Liver (tissue), 9 donors: ENCODE measurements around the gene NTMT1. TPM values are rescaled to one million over a fixed set of nuclear protein-coding genes. Genes with fewer than 3 reads are reported as not detected.

Source experiments
- DNase-seq: peaks from one replicate; pipeline ENCODE4 v3.0.0-alpha.2; 2017; ENCODE audit warnings: low spot score
- H3K27ac ChIP-seq, 2 donors: one replicate each; pipeline ENCODE4 v1.7.0; 2013; ENCODE audit warnings: inconsistent platforms in 2 of 2, low read length in 2 of 2, control low read depth in 1 of 2, low read depth in 1 of 2, mild to moderate bottlenecking in 1 of 2
- H3K27me3 ChIP-seq, 4 donors: one replicate each; pipeline versions ENCODE4 v1.6.1 to v1.7.0; 2013; ENCODE audit warnings: low read length in 3 of 4, inconsistent platforms in 1 of 4, mild to moderate bottlenecking in 1 of 4, moderate library complexity in 1 of 4; ENCODE audit not compliant: control insufficient read depth in 4 of 4, insufficient read depth in 4 of 4
- H3K36me3 ChIP-seq, 4 donors: one replicate each; pipeline versions ENCODE4 v1.6.1 to v1.7.0; 2013; ENCODE audit warnings: low read length in 3 of 4, mild to moderate bottlenecking in 3 of 4, low read depth in 1 of 4, moderate library complexity in 1 of 4; ENCODE audit not compliant: control insufficient read depth in 4 of 4, insufficient read depth in 3 of 4
- H3K4me1 ChIP-seq, 4 donors: one replicate each; pipeline versions ENCODE4 v1.6.1 to v1.7.0; 2013; ENCODE audit warnings: low read length in 3 of 4, mild to moderate bottlenecking in 3 of 4, moderate library complexity in 1 of 4; ENCODE audit not compliant: control insufficient read depth in 4 of 4, insufficient read depth in 4 of 4
- H3K4me3 ChIP-seq, 3 donors: one replicate each; pipeline versions ENCODE4 v1.6.1 to v1.7.0; 2013; ENCODE audit warnings: low read length in 3 of 3, control low read depth in 1 of 3, low read depth in 1 of 3, mild to moderate bottlenecking in 1 of 3
- H3K9ac ChIP-seq, 2 donors: one replicate each; pipeline ENCODE4 v1.7.0; 2013; ENCODE audit warnings: low read length in 2 of 2, mild to moderate bottlenecking in 2 of 2, moderate library complexity in 2 of 2, control low read depth in 1 of 2, low read depth in 1 of 2
- H3K9me3 ChIP-seq, 4 donors: one replicate each; pipeline versions ENCODE4 v1.6.1 to v1.7.0; 2013; ENCODE audit warnings: low read length in 3 of 4; ENCODE audit not compliant: control insufficient read depth in 4 of 4
- ATF3 ChIP-seq: IDR thresholded peaks from 2 replicates; pipeline ENCODE4 v1.6.1; 2016; ENCODE audit warnings: antibody characterized with exemption
- CTCF ChIP-seq: fragments of 150-350 bp; IDR thresholded peaks from 2 replicates; pipeline ENCODE4 v1.5.1; 2017; ENCODE audit warnings: improper control_type of control experiment, low read depth, low read length; ENCODE audit not compliant: missing input control
- EGR1 ChIP-seq, 2 donors: IDR thresholded peaks; 2 replicates each; pipeline ENCODE4 v1.6.1; 2016 to 2018; ENCODE audit warnings: antibody characterized with exemption in 2 of 2, low read depth in 2 of 2
- FOXA1 ChIP-seq: IDR thresholded peaks from 2 replicates; pipeline ENCODE4 v1.6.1; 2016; ENCODE audit warnings: antibody characterized with exemption
- FOXA2 ChIP-seq: IDR thresholded peaks from 2 replicates; pipeline ENCODE4 v1.6.1; 2016; ENCODE audit warnings: antibody characterized with exemption
- GABPA ChIP-seq, 2 donors: IDR thresholded peaks in 1 of 2; conservative IDR thresholded peaks in 1 of 2; 2 replicates each; pipeline ENCODE4 v1.6.1; 2016; ENCODE audit warnings: antibody characterized with exemption in 2 of 2, mild to moderate bottlenecking in 1 of 2, moderate library complexity in 1 of 2
- JUND ChIP-seq, 2 donors: IDR thresholded peaks; 2 replicates each; pipeline ENCODE4 v1.6.1; 2016; ENCODE audit warnings: antibody characterized with exemption in 2 of 2
- MAX ChIP-seq: IDR thresholded peaks from 2 replicates; pipeline ENCODE4 v1.6.1; 2016; ENCODE audit warnings: antibody characterized with exemption
- NR2F2 ChIP-seq: IDR thresholded peaks from 2 replicates; pipeline ENCODE4 v1.6.1; 2016; ENCODE audit warnings: antibody characterized with exemption
- RAD21 ChIP-seq, 2 donors: IDR thresholded peaks; 2 replicates each; pipeline ENCODE4 v1.6.1; 2016; ENCODE audit warnings: antibody characterized with exemption in 2 of 2, mild to moderate bottlenecking in 2 of 2
- REST ChIP-seq: IDR thresholded peaks from 2 replicates; pipeline ENCODE4 v1.6.1; 2016; ENCODE audit warnings: antibody characterized with exemption, mild to moderate bottlenecking
- RXRA ChIP-seq, 2 donors: IDR thresholded peaks; 2 replicates each; pipeline ENCODE4 v1.6.1; 2017 to 2018; ENCODE audit warnings: antibody characterized with exemption in 2 of 2, mild to moderate bottlenecking in 1 of 2
- SP1 ChIP-seq: IDR thresholded peaks from 2 replicates; pipeline ENCODE4 v1.6.1; 2018; ENCODE audit warnings: antibody characterized with exemption, mild to moderate bottlenecking
- TAF1 ChIP-seq: conservative IDR thresholded peaks from 2 replicates; pipeline ENCODE4 v1.6.1; 2016; ENCODE audit warnings: antibody characterized with exemption, mild to moderate bottlenecking
- ZBTB33 ChIP-seq: IDR thresholded peaks from 2 replicates; pipeline ENCODE4 v1.6.1; 2016; ENCODE audit warnings: antibody characterized with exemption
- WGBS: extraction: QIAGEN DNeasy Blood & Tissue Kit; methylation state at CpG from one replicate; pipeline ENCODE4 v1.1.7; 2013; 5-methylcytosine and 5-hydroxymethylcytosine counted together
- polyA plus RNA-seq, 2 donors: library from polyadenylated mRNA; stranded (reverse) in 1 of 2; unstranded in 1 of 2; fragments of 200-250 nt in 1 of 2; fragments of >200 nt in 1 of 2; fragmentation: Nextera tagmentation in 1 of 2; extraction: Ambion mirVana in 1 of 2; gene quantifications; one replicate each; pipeline versions ENCODE4 v1.2.1 to v1.2.3, GENCODE V29; 2013 to 2015
- total RNA-seq, 2 donors: library from RNA; depleted of rRNA; stranded (reverse); fragments of >200 nt; gene quantifications; one replicate each; pipeline ENCODE4 v1.2.3, GENCODE V29; 2014
- donor health status: healthy.
- donor health status: healthy.
- donor health status: healthy.
- donor health status: healthy.
- donor health status: healthy.

NTMT1 gene
- total and polyA plus RNA-seq, 4 donors, result 13.1 to 42.5 (median 26.2) TPM

- no peak for TF ChIP-seq GABPA (IDR thresholded peaks at IDR 0.05 in 1 of 2, conservative IDR thresholded peaks at IDR 0.05 in 1 of 2)
- no peak for TF ChIP-seq RAD21 (IDR thresholded peaks at IDR 0.05)
- no peak for TF ChIP-seq NR2F2
- TF ChIP-seq TAF1, result no peak
- no peak for TF ChIP-seq JUND (IDR thresholded peaks at IDR 0.05)
- no peak for TF ChIP-seq REST
- TF ChIP-seq EGR1 (IDR thresholded peaks at IDR 0.05; ENCODE audit: low read depth in 2 of 2), result no peak
- TF ChIP-seq RXRA (IDR thresholded peaks at IDR 0.05), result no peak
- TF ChIP-seq ZBTB33, result no peak
- TF ChIP-seq FOXA2, result no peak
- no peak for TF ChIP-seq CTCF
- no peak for TF ChIP-seq MAX
- TF ChIP-seq ATF3, result no peak
- TF ChIP-seq SP1, result no peak
- no peak for TF ChIP-seq FOXA1
- WGBS, result 71% methylated on average over 14 of the region's 14 CpGs
- DNase-seq, result no peak
- H3K36me3 ChIP-seq, result no peaks in the 10 kb centered on the region
- peaks cover 0 to 3% (median 0%) of the 10 kb centered on the region in 4 donors for H3K27me3 ChIP-seq
- peak overlapping the region; percentile 31 to 54 for H3K27ac ChIP-seq
- H3K4me3 ChIP-seq, result no peak overlapping the region
- peak overlapping the region in 1 of 2 donors; percentile 22 for H3K9ac ChIP-seq
- H3K4me1 ChIP-seq, result peaks cover 0 to 7% (median 4%) of the 10 kb centered on the region in 4 donors
- H3K9me3 ChIP-seq, result no peaks in the 10 kb centered on the region
Observed at GRCh38 chr9:129598089-129598596, 27.8 kb upstream of the NTMT1 start.
